HEK293 (cell line): Measurements from ENCODE around the gene NHSL2.

ENCODE experiments used
- CTCF ChIA-PET: fragments of 350-600 bp; formaldehyde crosslinking; extraction: SDS; loops from one replicate; lab custom pipeline; 2021; ENCODE audit warnings: antibody characterized with exemption; lab: Yijun Ruan, JAX
- POLR2A ChIA-PET: fragments of 300-600 bp; formaldehyde crosslinking; extraction: SDS; loops from one replicate; lab custom pipeline; 2020; ENCODE audit warnings: antibody characterized with exemption, inconsistent platforms; lab: Yijun Ruan, JAX
- H3K27ac ChIP-seq: fragments of 200-500 bp; sonication (Bioruptor generic); 2 replicates; pipeline ENCODE4 v1.5.1; 2014; ENCODE audit warnings: low read depth, low read length, control low read depth, inconsistent platforms; ENCODE audit errors: extremely low read depth
- H3K36me3 ChIP-seq, 2 experiments: fragments of 200-500 bp in 1 of 2; sonication (Bioruptor generic) in 1 of 2; 1 replicate in 1 of 2; 2 replicates in 1 of 2; pipeline ENCODE4 v1.5.1; 2014 to 2017; ENCODE audit warnings: inconsistent platforms in 2 of 2, low read length in 2 of 2; ENCODE audit not compliant: control insufficient read depth in 2 of 2, insufficient read depth in 1 of 2
- H3K4me1 ChIP-seq: fragments of 200-500 bp; sonication (Bioruptor generic); 2 replicates; pipeline ENCODE4 v1.5.1; 2014; ENCODE audit warnings: mild to moderate bottlenecking, low read length, inconsistent platforms; ENCODE audit not compliant: control insufficient read depth, insufficient read depth
- H3K4me3 ChIP-seq: 2 replicates; pipeline ENCODE4 v1.5.1; 2011; ENCODE audit warnings: low read depth, mild to moderate bottlenecking, control low read depth, low read length, moderate library complexity
- H3K9me3 ChIP-seq: fragments of 200-500 bp; sonication (Bioruptor generic); 2 replicates; pipeline ENCODE4 v1.5.1; 2014; ENCODE audit warnings: low read depth, low read length, inconsistent platforms; ENCODE audit not compliant: control insufficient read depth, insufficient read depth
- GLIS1 ChIP-seq: fragments of 450-650 bp; formaldehyde crosslinking; IDR thresholded peaks from 2 replicates; pipeline ENCODE4 v1.5.1; 2016; ENCODE audit warnings: missing biosample characterization, missing genetic modification characterization
- HOXC10 ChIP-seq: sonication (generic); formaldehyde crosslinking; IDR thresholded peaks from 2 replicates; pipeline ENCODE4 v1.8.1; 2023; ENCODE audit warnings: mild to moderate bottlenecking, missing genetic modification reagents
- IKZF3 ChIP-seq: fragments of 450-650 bp; IDR thresholded peaks from 2 replicates; pipeline ENCODE4 v1.5.0; 2018; ENCODE audit warnings: missing biosample characterization, mild to moderate bottlenecking, missing genetic modification characterization, moderate library complexity
- KLF7 ChIP-seq: fragments of 450-650 bp; formaldehyde crosslinking; IDR thresholded peaks from 2 replicates; pipeline ENCODE4 v1.5.1; 2016; ENCODE audit warnings: missing biosample characterization, missing genetic modification characterization, borderline replicate concordance
- PBX3 ChIP-seq: sonication (generic); formaldehyde crosslinking; IDR thresholded peaks from 2 replicates; pipeline ENCODE4 v1.8.1; 2022; ENCODE audit warnings: mild to moderate bottlenecking, moderate library complexity, missing genetic modification reagents
- SCRT1 ChIP-seq: fragments of 450-650 bp; formaldehyde crosslinking; IDR thresholded peaks from 2 replicates; pipeline ENCODE4 v1.5.1; 2016; ENCODE audit warnings: missing biosample characterization, missing genetic modification characterization, borderline replicate concordance
- SP2 ChIP-seq: fragments of 450-650 bp; formaldehyde crosslinking; IDR thresholded peaks from 2 replicates; pipeline ENCODE4 v1.5.1; 2016; ENCODE audit warnings: missing biosample characterization, missing genetic modification characterization
- SP3 ChIP-seq: fragments of 450-650 bp; formaldehyde crosslinking; IDR thresholded peaks from 2 replicates; pipeline ENCODE4 v1.5.1; 2016; ENCODE audit warnings: missing biosample characterization, missing genetic modification characterization
- TRIM28 ChIP-seq: IDR thresholded peaks from 2 replicates; pipeline ENCODE4 v1.6.1; 2011; ENCODE audit warnings: low read length, control low read depth, borderline replicate concordance
- ZBTB10 ChIP-seq: fragments of 450-650 bp; formaldehyde crosslinking; IDR thresholded peaks from 2 replicates; pipeline ENCODE4 v1.5.1; 2016; ENCODE audit warnings: missing biosample characterization, missing genetic modification characterization
- ZBTB11 ChIP-seq: fragments of 450-650 bp; formaldehyde crosslinking; conservative IDR thresholded peaks from 2 replicates; pipeline ENCODE4 v1.5.1; 2016; ENCODE audit warnings: low read depth, missing biosample characterization, missing genetic modification characterization
- ZBTB17 ChIP-seq: fragments of 450-650 bp; formaldehyde crosslinking; IDR thresholded peaks from 2 replicates; pipeline ENCODE4 v1.5.1; 2016; ENCODE audit warnings: missing biosample characterization, missing genetic modification characterization
- ZFHX2 ChIP-seq: fragments of 450-650 bp; formaldehyde crosslinking; conservative IDR thresholded peaks from 2 replicates; pipeline ENCODE4 v1.5.1; 2016; ENCODE audit warnings: missing biosample characterization, missing genetic modification characterization
- ZNF26 ChIP-seq: fragments of 450-650 bp; formaldehyde crosslinking; IDR thresholded peaks from 2 replicates; pipeline ENCODE4 v1.5.1; 2016; ENCODE audit warnings: missing biosample characterization, missing genetic modification characterization
- ZNF341 ChIP-seq: fragments of 450-650 bp; formaldehyde crosslinking; IDR thresholded peaks from 2 replicates; pipeline ENCODE4; 2016; ENCODE audit warnings: low read depth, missing biosample characterization, missing genetic modification characterization
- ZNF518A ChIP-seq: fragments of 450-650 bp; formaldehyde crosslinking; conservative IDR thresholded peaks from 2 replicates; pipeline ENCODE4 v1.5.1; 2016; ENCODE audit warnings: low read depth, missing biosample characterization, missing genetic modification characterization
- ZNF621 ChIP-seq: fragments of 450-650 bp; formaldehyde crosslinking; IDR thresholded peaks from 2 replicates; pipeline ENCODE4 v1.5.1; 2017; ENCODE audit warnings: missing biosample characterization, missing genetic modification characterization
- ZNF792 ChIP-seq: fragments of 450-650 bp; formaldehyde crosslinking; IDR thresholded peaks from 2 replicates; pipeline ENCODE4 v1.5.1; 2016; ENCODE audit warnings: missing biosample characterization, missing genetic modification characterization
- ZSCAN5A ChIP-seq: fragments of 450-650 bp; formaldehyde crosslinking; IDR thresholded peaks from 2 replicates; pipeline ENCODE4 v1.5.1; 2016; ENCODE audit warnings: missing biosample characterization, missing genetic modification characterization

Gene NHSL2

GRCh38 chrX:72131317-72132294, 221.0 kb downstream of the NHSL2 start, which contains the start of gene RTL5:
Gene RTL5, minus strand, starts transcription at chrX:72131915.
- Histone ChIP-seq H3K4me1 (no peaks in the 10 kb centered on the region), H3K9me3 (no peaks in the 10 kb centered on the region), H3K4me3 (peak within 1 kb of the TSS; percentile 16), H3K27ac (0 out of 2 replicates have a peak within 1 kb of the TSS, but pooled peaks have one; percentile 10), H3K36me3 (no peaks in the 10 kb centered on the region)
- ChIA-PET POLR2A (interaction anchor here (0.6 to 4.4 kb wide), 6 partner anchors 10 to 220 kb away, joined by 3 to 22 read pairs (median 3); partner anchors contain the start of gene PIN4), CTCF (interaction anchor here (0.6 to 1.8 kb wide), 6 partner anchors 77 to 247 kb away, joined by 3 to 7 read pairs (median 5); no protein-coding TSS in a partner anchor)
- TF ChIP-seq SP3 (tag by site-specific recombination) (peak; percentile 51), ZNF26 (tag by site-specific recombination) (no peak), ZNF518A (no peak), ZBTB11 (tag by site-specific recombination) (no peak), ZSCAN5A (tag by site-specific recombination) (no peak), SP2 (tag by site-specific recombination) (peak; percentile 87), PBX3 (CRISPR knock-in tag) (peak; percentile 28; the same call in 1 of the 2 replicates), HOXC10 (CRISPR knock-in tag) (no peak), ZNF792 (tag by site-specific recombination) (no peak), ZNF621 (no peak), TRIM28 (no peak), GLIS1 (tag by site-specific recombination) (0 out of 2 replicates have a peak, but pooled peaks have one; percentile 17), ZFHX2 (tag by site-specific recombination) (peak; percentile 58), ZNF341 (tag by site-specific recombination) (peak; percentile 39), KLF7 (tag by site-specific recombination) (no peak), IKZF3 (tag by site-specific recombination) (peak; percentile 34; the same call in 1 of the 2 replicates), ZBTB17 (tag by site-specific recombination) (peak; percentile 77), SCRT1 (tag by site-specific recombination) (peak; percentile 89), ZBTB10 (tag by site-specific recombination) (peak; percentile 37; the same call in 1 of the 2 replicates)
